Lung (tissue), 12 donors: ENCODE results near the gene BCAP29. TPM values are rescaled to one million over a fixed set of nuclear protein-coding genes. Genes with fewer than 3 reads are reported as not detected.

Experiments used
- ATAC-seq: fragments of 200-7000 bp; cut with Tn5 transposase; one replicate; pipeline ENCODE4 v1.9.1; 2020; ENCODE audit warnings: moderate number of reproducible peaks; ENCODE audit not compliant: insufficient read depth, low FRiP score
- DNase-seq, 3 donors: peaks; one replicate each; pipeline ENCODE4 v3.0.0-alpha.2; 2013 to 2017
- H3K27ac ChIP-seq, 2 donors: one replicate each; pipeline ENCODE4 v1.5.1; 2013; ENCODE audit warnings: mild to moderate bottlenecking in 2 of 2, moderate library complexity in 2 of 2, control low read depth in 1 of 2, inconsistent platforms in 1 of 2, low read depth in 1 of 2, low read length in 1 of 2
- H3K27me3 ChIP-seq, 3 donors: one replicate each; pipeline ENCODE4 v1.5.1; 2013; ENCODE audit warnings: low read length in 2 of 3; ENCODE audit not compliant: control insufficient read depth in 3 of 3, insufficient read depth in 3 of 3
- H3K36me3 ChIP-seq, 4 donors: one replicate each; pipeline ENCODE4 v1.5.1; 2013; ENCODE audit warnings: low read length in 4 of 4, mild to moderate bottlenecking in 1 of 4, moderate library complexity in 1 of 4; ENCODE audit not compliant: control insufficient read depth in 4 of 4, insufficient read depth in 4 of 4
- H3K4me1 ChIP-seq, 5 donors: one replicate each; pipeline ENCODE4 v1.5.1; 2013; ENCODE audit warnings: low read length in 5 of 5, mild to moderate bottlenecking in 2 of 5, moderate library complexity in 1 of 5; ENCODE audit not compliant: control insufficient read depth in 5 of 5, insufficient read depth in 5 of 5
- H3K4me3 ChIP-seq: one replicate; pipeline ENCODE4 v1.5.1; 2013; ENCODE audit warnings: mild to moderate bottlenecking, control low read depth, moderate library complexity
- H3K9ac ChIP-seq, 2 donors: one replicate each; pipeline ENCODE4 v1.5.1; 2013; ENCODE audit warnings: low read length in 2 of 2, control low read depth in 1 of 2; ENCODE audit not compliant: insufficient read depth in 1 of 2
- H3K9me3 ChIP-seq, 4 donors: one replicate each; pipeline ENCODE4 v1.5.1; 2013; ENCODE audit warnings: low read length in 3 of 4, mild to moderate bottlenecking in 1 of 4, moderate library complexity in 1 of 4; ENCODE audit not compliant: control insufficient read depth in 4 of 4, insufficient read depth in 3 of 4
- CTCF ChIP-seq: IDR thresholded peaks from 2 replicates; pipeline ENCODE4 v1.5.1; 2012; ENCODE audit warnings: mild to moderate bottlenecking; ENCODE audit errors: control extremely low read depth, extremely low read depth
- WGBS, 2 donors: extraction: QIAGEN DNeasy Blood & Tissue Kit; methylation state at CpG; one replicate each; pipeline ENCODE4 v1.1.7; 2013; 5-methylcytosine and 5-hydroxymethylcytosine counted together
- polyA plus RNA-seq, 2 donors: library from polyadenylated mRNA; stranded (reverse); fragments of 200-250 nt; gene quantifications; one replicate each; pipeline ENCODE4 v1.2.1, GENCODE V29; 2013
- total RNA-seq, 2 donors: library from RNA; depleted of rRNA in 1 of 2; stranded (reverse); fragments of >200 nt in 1 of 2; gene quantifications; one replicate each; pipeline ENCODE4 v1.2.1, GENCODE V29; 2014 to 2021
- donor health status: control.
- donor health status: control.
- donor health status: Bipolar disorder and iron deficiency.
- donor health status: healthy.
- donor health status: DM: yes; HTN: yes; CAD: no.

The BCAP29 gene
- total and polyA plus RNA-seq, 4 donors = 49.0 to 109 (median 50.4) TPM

- Histone ChIP-seq H3K9me3 (no peaks in the 10 kb centered on the region), H3K4me1 (peaks cover 0 to 7% (median 0%) of the 10 kb centered on the region in 5 donors), H3K9ac (peak overlapping the region; percentile 91 to 97), H3K36me3 (peaks cover 0 to 8% (median 2%) of the 10 kb centered on the region in 4 donors), H3K4me3 (peak overlapping the region; percentile 87), H3K27me3 (no peaks in the 10 kb centered on the region), H3K27ac (peak overlapping the region; percentile 98 to 100)
- 2% methylated on average over 9 of the region's 9 CpGs for whole genome bisulfite sequencing, 2 donors
- DNase-seq (peak in 1 of 3 donors; percentile 48), ATAC-seq (no peak)
- no peak for TF ChIP-seq CTCF
These were observed 527 bp upstream of the BCAP29 start for GRCh38 chr7:107579554-107579884.

- Histone ChIP-seq H3K9ac (peak overlapping the region; percentile 84 to 97), H3K4me1 (peaks cover 0 to 8% (median 0%) of the 10 kb centered on the region in 5 donors), H3K9me3 (no peaks in the 10 kb centered on the region), H3K27ac (peak overlapping the region; percentile 98 to 100), H3K36me3 (peaks cover 1 to 13% (median 7%) of the 10 kb centered on the region in 4 donors), H3K27me3 (no peaks in the 10 kb centered on the region), H3K4me3 (peak overlapping the region; percentile 87)
- no peak for ATAC-seq
- WGBS, 2 donors = 39 to 54% methylated on average over 10 of the region's 10 CpGs
- no peak for TF ChIP-seq CTCF
- DNase-seq = peak in 1 of 3 donors; percentile 4
These were observed 804 bp downstream of the BCAP29 start for GRCh38 chr7:107580716-107581383.

- no peak for DNase-seq
- peaks cover 1 to 17% (median 7%) of the 10 kb centered on the region in 4 donors for H3K36me3 ChIP-seq
- no peak overlapping the region for H3K9ac ChIP-seq
- 48 to 73% methylated on average over 5 of the region's 5 CpGs for WGBS, 2 donors
- H3K27ac ChIP-seq = peak overlapping the region in 1 of 2 donors; percentile 60
- ATAC-seq = no peak
- H3K4me3 ChIP-seq = no peak overlapping the region
- TF ChIP-seq CTCF = no peak
- peaks cover 0 to 13% (median 0%) of the 10 kb centered on the region in 5 donors for H3K4me1 ChIP-seq
- H3K27me3 ChIP-seq = no peaks in the 10 kb centered on the region
- H3K9me3 ChIP-seq = no peaks in the 10 kb centered on the region
These were observed 1.5 kb downstream of the BCAP29 start for GRCh38 chr7:107581387-107582013.
